Psoas muscle (tissue), 8 donors: ENCODE results near the gene MGLL. TPM values are rescaled to one million over a fixed set of nuclear protein-coding genes. Genes with fewer than 3 reads are reported as not detected.

Experiments
- ATAC-seq, 4 donors: fragments of 200-7000 bp; cut with Tn5 transposase; one replicate each; pipeline ENCODE4 v1.9.1; 2020; ENCODE audit warnings: moderate library complexity in 3 of 4, mild to moderate bottlenecking in 2 of 4
- DNase-seq, 2 donors: peaks; one replicate each; pipeline ENCODE4 v3.0.0-alpha.2; 2020
- H3K27ac ChIP-seq: fragments of 200-600 bp; one replicate; pipeline ENCODE4 v1.8.0; 2022
- H3K27me3 ChIP-seq, 3 donors: fragments of 200-600 bp in 1 of 3; one replicate each; pipeline versions ENCODE4 v1.6.1 to v1.8.0; 2013 to 2022; ENCODE audit warnings: low read length in 2 of 3, mild to moderate bottlenecking in 2 of 3, moderate library complexity in 1 of 3; ENCODE audit not compliant: insufficient read depth in 3 of 3
- H3K36me3 ChIP-seq, 2 donors: fragments of 200-600 bp in 1 of 2; one replicate each; pipeline versions ENCODE4 v1.6.1 to v1.8.0; 2013 to 2022; ENCODE audit warnings: low read depth in 1 of 2, mild to moderate bottlenecking in 1 of 2, moderate library complexity in 1 of 2; ENCODE audit not compliant: insufficient read depth in 1 of 2
- H3K4me1 ChIP-seq: fragments of 200-600 bp; one replicate; pipeline ENCODE4 v1.8.0; 2022
- H3K4me3 ChIP-seq: fragments of 200-600 bp; one replicate; pipeline ENCODE4 v1.8.0; 2022; ENCODE audit warnings: mild to moderate bottlenecking
- H3K9me3 ChIP-seq: fragments of 200-600 bp; one replicate; pipeline ENCODE4 v1.8.0; 2022
- WGBS, 3 donors: extraction: QIAGEN DNeasy Blood & Tissue Kit; methylation state at CpG; one replicate each; pipeline versions ENCODE4 v1.1.6 to v1.1.7; 2013; 5-methylcytosine and 5-hydroxymethylcytosine counted together
- intact Hi-C, 2 donors: fragments of 100-400 bp; cut with DNase I; formaldehyde crosslinking; loops; one replicate each; pipeline versions ENCODE4 v1.11.0 to v1.14.2; 2022
- polyA plus RNA-seq, 3 donors: library from polyadenylated mRNA; stranded (reverse); fragments of 200-250 nt; gene quantifications; one replicate each; pipeline ENCODE4 v1.2.3, GENCODE V29; 2013
- total RNA-seq, 4 donors: library from RNA; stranded (reverse); fragmentation: NEBNext Ultra II Directional in 2 of 4; extraction: Animal tissue kit (Norgen Biotek cat#: 25700) in 2 of 4; gene quantifications; one replicate each; pipeline versions ENCODE4 v1.2.1 to v1.2.4, GENCODE V29; 2021 to 2023
- TF ChIP-seq, protein P1 (sequence below): fragments of 200-600 bp; IDR thresholded peaks from one replicate; pipeline ENCODE4 v1.8.0; 2022; ENCODE audit warnings: antibody characterized with exemption
- donor health status: healthy with polysubstance abuse.
- donor health status: DM: no; HTN: no; CAD: no; lungs with moderate emphysema.
- donor health status: Bipolar disorder and iron deficiency.
- donor health status: healthy.
- donor health status: DM: yes; HTN: yes; CAD: no.
- donor health status: DM: no; HTN: no; CAD: no.
- donor health status: DM: no; HTN: no; CAD: no.
- donor health status: DM: yes; HTN: yes; CAD: no.

Gene MGLL
- total and polyA plus RNA-seq, 7 donors = 32.8 to 85.6 (median 63.0) TPM

DNA sequence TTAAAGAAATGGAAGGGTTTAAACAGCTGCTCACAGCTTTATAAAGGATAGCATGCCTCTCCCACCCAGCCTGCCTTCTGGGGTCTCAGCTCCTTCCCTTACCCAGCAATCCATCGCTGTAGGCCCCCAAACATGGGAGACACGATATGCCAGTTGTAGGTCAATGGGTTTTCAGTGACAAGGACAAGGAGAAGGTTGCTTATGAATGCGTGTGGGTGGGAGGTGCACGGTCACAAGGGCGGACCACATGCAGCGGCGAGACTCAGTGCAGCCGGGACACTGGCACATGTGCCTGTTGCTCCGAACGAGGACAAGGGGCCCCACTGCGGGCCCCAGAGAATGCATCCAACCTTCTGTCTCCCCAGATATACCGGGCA is 67.0 kb downstream of the MGLL start:
- H3K4me3 ChIP-seq = no peak overlapping the region
- peak overlapping the region; percentile 2 for H3K27ac ChIP-seq
- peaks cover 16% of the 10 kb centered on the region for H3K4me1 ChIP-seq
- TF ChIP-seq, protein P1, sequence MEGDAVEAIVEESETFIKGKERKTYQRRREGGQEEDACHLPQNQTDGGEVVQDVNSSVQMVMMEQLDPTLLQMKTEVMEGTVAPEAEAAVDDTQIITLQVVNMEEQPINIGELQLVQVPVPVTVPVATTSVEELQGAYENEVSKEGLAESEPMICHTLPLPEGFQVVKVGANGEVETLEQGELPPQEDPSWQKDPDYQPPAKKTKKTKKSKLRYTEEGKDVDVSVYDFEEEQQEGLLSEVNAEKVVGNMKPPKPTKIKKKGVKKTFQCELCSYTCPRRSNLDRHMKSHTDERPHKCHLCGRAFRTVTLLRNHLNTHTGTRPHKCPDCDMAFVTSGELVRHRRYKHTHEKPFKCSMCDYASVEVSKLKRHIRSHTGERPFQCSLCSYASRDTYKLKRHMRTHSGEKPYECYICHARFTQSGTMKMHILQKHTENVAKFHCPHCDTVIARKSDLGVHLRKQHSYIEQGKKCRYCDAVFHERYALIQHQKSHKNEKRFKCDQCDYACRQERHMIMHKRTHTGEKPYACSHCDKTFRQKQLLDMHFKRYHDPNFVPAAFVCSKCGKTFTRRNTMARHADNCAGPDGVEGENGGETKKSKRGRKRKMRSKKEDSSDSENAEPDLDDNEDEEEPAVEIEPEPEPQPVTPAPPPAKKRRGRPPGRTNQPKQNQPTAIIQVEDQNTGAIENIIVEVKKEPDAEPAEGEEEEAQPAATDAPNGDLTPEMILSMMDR = no peak
- no peaks in the 10 kb centered on the region for H3K9me3 ChIP-seq
- ATAC-seq (no peak), DNase-seq (no peak)
- intact Hi-C loops = no loop called here
- H3K27me3 ChIP-seq = no peaks in the 10 kb centered on the region
- H3K36me3 ChIP-seq = peaks cover 0 to 9% of the 10 kb centered on the region in 2 donors
- 90 to 97% (median 95%) methylated on average over 12 of the region's 12 CpGs for WGBS, 3 donors

GRCh38 chr3:127754411-127755304 is 67.7 kb downstream of the MGLL start:
- Histone ChIP-seq H3K4me3 (no peak overlapping the region), H3K36me3 (peaks cover 0 to 7% of the 10 kb centered on the region in 2 donors), H3K27ac (peak overlapping the region; percentile 2), H3K4me1 (peaks cover 22% of the 10 kb centered on the region), H3K9me3 (no peaks in the 10 kb centered on the region), H3K27me3 (no peaks in the 10 kb centered on the region)
- TF ChIP-seq, protein P1 = no peak
- DNase-seq (no peak), ATAC-seq (no peak)
- WGBS, 3 donors = 84 to 92% (median 89%) methylated on average over 34 of the region's 34 CpGs
- intact Hi-C loops = loop anchor here in 1 of 2 donors (5.0 kb wide), 1 partner anchor 38 kb away; no protein-coding TSS in a partner anchor

DNA sequence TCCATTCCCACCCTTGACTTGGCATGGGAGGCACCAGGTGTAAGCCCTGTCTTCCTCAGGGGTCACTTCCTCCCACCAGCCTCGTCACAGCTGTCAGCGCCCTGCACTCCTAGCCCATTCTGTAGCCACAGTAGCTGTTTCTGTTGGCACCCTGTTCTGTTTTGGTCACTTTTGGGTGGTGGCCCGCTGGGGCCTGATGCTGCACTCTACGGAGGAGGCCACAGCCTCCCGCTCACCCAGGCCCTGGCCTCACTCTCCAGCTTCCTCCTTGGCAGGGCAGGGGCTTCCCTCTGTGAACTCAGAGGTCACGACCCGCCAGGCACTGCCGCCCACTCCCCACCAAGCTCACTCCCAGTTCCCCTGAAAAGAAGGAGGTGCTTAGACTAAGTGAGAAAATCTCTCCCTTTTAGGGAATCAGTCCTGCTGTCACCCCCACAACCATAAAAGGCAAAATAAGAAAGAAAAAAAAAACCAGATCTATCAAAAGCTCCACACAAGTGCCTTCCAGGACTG is 68.4 kb downstream of the MGLL start:
- H3K4me3 ChIP-seq = no peak overlapping the region
- no peaks in the 10 kb centered on the region for H3K27me3 ChIP-seq
- H3K27ac ChIP-seq = no peak overlapping the region
- intact Hi-C loops = loop anchor here in 1 of 2 donors (5.0 kb wide), 1 partner anchor 38 kb away; no protein-coding TSS in a partner anchor
- peaks cover 29% of the 10 kb centered on the region for H3K4me1 ChIP-seq
- ATAC-seq (no peak), DNase-seq (no peak)
- no peaks in the 10 kb centered on the region for H3K36me3 ChIP-seq
- TF ChIP-seq, protein P1 = no peak
- H3K9me3 ChIP-seq = no peaks in the 10 kb centered on the region
- 77 to 91% (median 84%) methylated on average over 8 of the region's 8 CpGs for WGBS, 3 donors

DNA sequence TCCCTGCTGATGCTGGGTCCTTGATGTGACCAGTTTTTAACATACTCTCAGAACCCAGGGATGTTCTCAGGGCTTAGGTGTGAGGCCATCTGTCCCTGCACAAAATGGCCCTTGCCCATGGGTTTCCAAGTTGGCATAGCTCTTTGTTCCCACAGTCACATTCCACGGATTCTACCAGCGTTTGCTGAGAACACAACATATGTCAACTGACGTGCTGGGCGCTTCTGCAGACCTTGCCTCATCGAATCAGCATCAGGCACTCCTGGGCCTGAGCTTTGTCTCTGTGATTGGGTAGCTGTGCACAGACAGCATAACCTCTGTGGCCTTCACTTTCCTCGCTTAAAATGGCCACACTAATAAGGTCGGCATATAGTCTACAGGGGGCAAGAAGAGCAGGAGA is 69.0 kb downstream of the MGLL start:
- WGBS, 3 donors = 59 to 71% (median 69%) methylated on average over 7 of the region's 7 CpGs
- H3K9me3 ChIP-seq = no peaks in the 10 kb centered on the region
- ATAC-seq (peak in 1 of 4 donors; percentile 36), DNase-seq (no peak)
- no peak overlapping the region for H3K27ac ChIP-seq
- peaks cover 35% of the 10 kb centered on the region for H3K4me1 ChIP-seq
- H3K4me3 ChIP-seq = no peak overlapping the region
- TF ChIP-seq, protein P1 = no peak
- H3K27me3 ChIP-seq = no peaks in the 10 kb centered on the region
- intact Hi-C loops = loop anchor here in 1 of 2 donors (5.0 kb wide), 1 partner anchor 39 kb away; no protein-coding TSS in a partner anchor
- H3K36me3 ChIP-seq = no peaks in the 10 kb centered on the region
